ENCODE results near the gene CAPN8. TPM values are rescaled to one million over a fixed set of nuclear protein-coding genes. Genes with fewer than 3 reads are reported as not detected.

The CAPN8 gene
- polyA plus RNA-seq, 1 of the 3 experiments (the other 2 are of a cell fraction), result not detected

- TF ChIP-seq SMC3 (IDR thresholded peaks at IDR 0.05; ENCODE audit: low read depth, low read length), result no peak
- no peak for TF ChIP-seq NFIC (IDR thresholded peaks at IDR 0.05; ENCODE audit: borderline replicate concordance)
- no peak for TF ChIP-seq CHD2 (IDR thresholded peaks at IDR 0.05; ENCODE audit: low read length, partially characterized antibody)
- no peak for TF ChIP-seq FOSL2 (IDR thresholded peaks at IDR 0.05; ENCODE audit: borderline replicate concordance, low read depth)
- Histone ChIP-seq H3K4me3 (ENCODE audit: low read depth in 2 of 2, low read length in 1 of 2) (no peak overlapping the region), H4K20me1 (ENCODE audit: insufficient read depth) (no peaks in the 10 kb centered on the region), H3K79me2 (ENCODE audit: insufficient read depth) (no peaks in the 10 kb centered on the region), H3F3A (replicated peaks; ENCODE audit: insufficient read depth) (no peaks in the 10 kb centered on the region), H3K27me3 (ENCODE audit: insufficient read depth) (no peaks in the 10 kb centered on the region), H3K4me1 (ENCODE audit: control insufficient read depth in 1 of 2, insufficient read depth in 2 of 2, low read depth in 1 of 2, low read length in 1 of 2) (no peaks in the 10 kb centered on the region), H3K27ac (ENCODE audit: low read depth in 2 of 2, low read length in 1 of 2) (no peak overlapping the region), H3K9me2 (0 out of 2 replicates have a peak, but pooled peaks cover 4% of the 10 kb centered on the region), H3K9ac (no peak overlapping the region), H3K4me2 (no peak overlapping the region), H3K36me3 (replicated peaks in 1 of 2; ENCODE audit: control insufficient read depth in 1 of 2, insufficient read depth in 2 of 2, low read length in 1 of 2) (no peaks in the 10 kb centered on the region), H3K9me3 (no peaks in the 10 kb centered on the region), H2AFZ (ENCODE audit: low read depth) (no peak overlapping the region)
- CTCF ChIA-PET, result interaction anchor here (0.7 to 0.9 kb wide), 3 partner anchors 20 to 37 kb away, joined by 3 read pairs; no protein-coding TSS in a partner anchor
- POLR2A ChIA-PET, result no interaction called here
- WGBS (ENCODE audit: low lambda C conversion rate), result 41% methylated on average over 3 of the region's 3 CpGs
- DNase-seq, result no peak
Observed at GRCh38 chr1:223551610-223552009, 113.9 kb downstream of the CAPN8 start.

GRCh38 chr1:223549740-223550139 lies 115.8 kb downstream of the CAPN8 start:
- H3K27ac ChIP-seq (ENCODE audit: low read depth in 2 of 2, low read length in 1 of 2), result no peak overlapping the region
- no peaks in the 10 kb centered on the region for H3K36me3 ChIP-seq (replicated peaks in 1 of 2; ENCODE audit: control insufficient read depth in 1 of 2, insufficient read depth in 2 of 2, low read length in 1 of 2)
- H3K27me3 ChIP-seq (ENCODE audit: insufficient read depth), result no peaks in the 10 kb centered on the region; the same call in 1 of the 2 replicates
- TF ChIP-seq FOXM1 (IDR thresholded peaks at IDR 0.05; ENCODE audit: low read depth) (no peak), RFX5 (IDR thresholded peaks at IDR 0.05; ENCODE audit: low read length) (no peak), GABPA (IDR thresholded peaks at IDR 0.05; ENCODE audit: low read depth) (no peak), NRF1 (IDR thresholded peaks at IDR 0.05; ENCODE audit: low read depth, low read length) (no peak), MAX (IDR thresholded peaks at IDR 0.05; ENCODE audit: low read depth) (no peak), CHD2 (IDR thresholded peaks at IDR 0.05; ENCODE audit: low read length, partially characterized antibody) (no peak), TCF12 (IDR thresholded peaks at IDR 0.05) (no peak), EZH2phosphoT487 (IDR thresholded peaks at IDR 0.05; ENCODE audit: borderline replicate concordance, low read depth) (no peak), USF2 (IDR thresholded peaks at IDR 0.05; ENCODE audit: borderline replicate concordance, low read depth, low read length) (no peak), RXRA (IDR thresholded peaks at IDR 0.05; ENCODE audit: borderline replicate concordance, low read depth) (no peak), POLR2AphosphoS5 (IDR thresholded peaks at IDR 0.05; ENCODE audit: low read depth, low read length) (no peak)
- no peak overlapping the region for H3K4me3 ChIP-seq (ENCODE audit: low read depth in 2 of 2, low read length in 1 of 2)
- no peaks in the 10 kb centered on the region for H3F3A ChIP-seq (replicated peaks; ENCODE audit: insufficient read depth)
- POLR2A ChIA-PET, result no interaction called here
- no peaks in the 10 kb centered on the region for H4K20me1 ChIP-seq (ENCODE audit: insufficient read depth)
- CTCF ChIA-PET, result interaction anchor here (1.3 to 2.4 kb wide), 4 partner anchors 8 to 134 kb away, joined by 4 to 6 read pairs (median 6); no protein-coding TSS in a partner anchor
- no peak for DNase-seq
- no peaks in the 10 kb centered on the region for H3K9me3 ChIP-seq
- H3K79me2 ChIP-seq (ENCODE audit: insufficient read depth), result no peaks in the 10 kb centered on the region
- no peak overlapping the region for H2AFZ ChIP-seq (ENCODE audit: low read depth)
- no peak overlapping the region for H3K9ac ChIP-seq
- WGBS (ENCODE audit: low lambda C conversion rate), result 90% methylated on average over 1 of the region's 1 CpG
- H3K9me2 ChIP-seq, result no peaks in the 10 kb centered on the region
- no peak overlapping the region for H3K4me2 ChIP-seq
- H3K4me1 ChIP-seq (ENCODE audit: control insufficient read depth in 1 of 2, insufficient read depth in 2 of 2, low read depth in 1 of 2, low read length in 1 of 2), result no peaks in the 10 kb centered on the region

Measured in SK-N-SH (cell line).